ENCODE measurements around the gene ENG.

ENG gene

GRCh38 chr9:127854184-127854806, at the start of gene ENG:
Gene ENG (minus strand): TSS chr9:127854658. CDS start chr9:127854355, 303 bp downstream.
- Histone ChIP-seq H3K9ac (ENCODE audit: low read length) (no peak within 1 kb of the TSS), H3K36me3 (ENCODE audit: control insufficient read depth, insufficient read depth, low read length) (no peaks in the 10 kb centered on the region), H3K9me3 (ENCODE audit: control insufficient read depth, insufficient read depth, low read depth, low read length) (peaks cover 8% of the 10 kb centered on the region), H3K27me3 (ENCODE audit: control insufficient read depth, insufficient read depth, low read length) (no peaks in the 10 kb centered on the region), H3K4me1 (ENCODE audit: control insufficient read depth, insufficient read depth, low read length) (peaks cover 14% of the 10 kb centered on the region; the same call in 1 of the 2 replicates), H3K4me3 (ENCODE audit: low read depth, low read length) (no peak within 1 kb of the TSS; the same call in 1 of the 2 replicates), H3K27ac (ENCODE audit: low read depth, low read length) (no peak within 1 kb of the TSS)

GRCh38 chr9:127903557-127904475, 49.4 kb upstream of the ENG start:
- no peak overlapping the region for H3K27ac ChIP-seq (ENCODE audit: low read depth, low read length)

GRCh38 chr9:127899128-127899943, 44.9 kb upstream of the ENG start, which contains the start of gene ST6GALNAC6:
Gene ST6GALNAC6 (minus strand): TSS chr9:127899603. CDS start chr9:127897981, 1,622 bp downstream.
- H3K4me1 ChIP-seq (ENCODE audit: control insufficient read depth, insufficient read depth, low read length): peaks cover 41% of the 10 kb centered on the region
- no peaks in the 10 kb centered on the region for H3K9me3 ChIP-seq (ENCODE audit: control insufficient read depth, insufficient read depth, low read depth, low read length)
- peak within 1 kb of the TSS; percentile 93 for H3K4me3 ChIP-seq (ENCODE audit: low read depth, low read length)
- peak within 1 kb of the TSS; percentile 71 for H3K9ac ChIP-seq (ENCODE audit: low read length)
- peaks cover 4% of the 10 kb centered on the region; the same call in 1 of the 2 replicates for H3K27me3 ChIP-seq (ENCODE audit: control insufficient read depth, insufficient read depth, low read length)
- H3K27ac ChIP-seq (ENCODE audit: low read depth, low read length): no peak within 1 kb of the TSS; the same call in 1 of the 2 replicates
- peaks cover 23% of the 10 kb centered on the region for H3K36me3 ChIP-seq (ENCODE audit: control insufficient read depth, insufficient read depth, low read length)

More at GRCh38 chr9:127903557-127904475, 49.4 kb upstream of the ENG start:
- Histone ChIP-seq H3K9me3 (ENCODE audit: control insufficient read depth, insufficient read depth, low read depth, low read length) (no peaks in the 10 kb centered on the region), H3K4me3 (ENCODE audit: low read depth, low read length) (peak overlapping the region; percentile 9; the same call in 1 of the 2 replicates), H3K9ac (ENCODE audit: low read length) (no peak overlapping the region), H3K36me3 (ENCODE audit: control insufficient read depth, insufficient read depth, low read length) (no peaks in the 10 kb centered on the region; the same call in 1 of the 2 replicates), H3K4me1 (ENCODE audit: control insufficient read depth, insufficient read depth, low read length) (peaks cover 40% of the 10 kb centered on the region), H3K27me3 (ENCODE audit: control insufficient read depth, insufficient read depth, low read length) (peaks cover 4% of the 10 kb centered on the region; the same call in 1 of the 2 replicates)

- Histone ChIP-seq H3K9ac (ENCODE audit: low read length) (peak overlapping the region; percentile 71), H3K27ac (ENCODE audit: low read depth, low read length) (no peak overlapping the region; the same call in 1 of the 2 replicates), H3K4me1 (ENCODE audit: control insufficient read depth, insufficient read depth, low read length) (peaks cover 33% of the 10 kb centered on the region), H3K36me3 (ENCODE audit: control insufficient read depth, insufficient read depth, low read length) (peaks cover 31% of the 10 kb centered on the region), H3K4me3 (ENCODE audit: low read depth, low read length) (peak overlapping the region; percentile 93), H3K27me3 (ENCODE audit: control insufficient read depth, insufficient read depth, low read length) (peaks cover 4% of the 10 kb centered on the region; the same call in 1 of the 2 replicates), H3K9me3 (ENCODE audit: control insufficient read depth, insufficient read depth, low read depth, low read length) (peaks cover 3% of the 10 kb centered on the region; the same call in 1 of the 2 replicates)
Measured at GRCh38 chr9:127898433-127899127, 44.1 kb upstream of the ENG start.

- Histone ChIP-seq H3K36me3 (ENCODE audit: control insufficient read depth, insufficient read depth, low read length) (peaks cover 44% of the 10 kb centered on the region), H3K9me3 (ENCODE audit: control insufficient read depth, insufficient read depth, low read depth, low read length) (peaks cover 8% of the 10 kb centered on the region; the same call in 1 of the 2 replicates), H3K27ac (ENCODE audit: low read depth, low read length) (no peak overlapping the region), H3K9ac (ENCODE audit: low read length) (peak overlapping the region; percentile 30), H3K4me1 (ENCODE audit: control insufficient read depth, insufficient read depth, low read length) (peaks cover 27% of the 10 kb centered on the region), H3K4me3 (ENCODE audit: low read depth, low read length) (peak overlapping the region; percentile 37), H3K27me3 (ENCODE audit: control insufficient read depth, insufficient read depth, low read length) (peaks cover 4% of the 10 kb centered on the region; the same call in 1 of the 2 replicates)
Measured at GRCh38 chr9:127897193-127897692, 42.8 kb upstream of the ENG start.

- no peak overlapping the region for H3K27ac ChIP-seq (ENCODE audit: low read depth, low read length)
- H3K9me3 ChIP-seq (ENCODE audit: control insufficient read depth, insufficient read depth, low read depth, low read length): peaks cover 8% of the 10 kb centered on the region; the same call in 1 of the 2 replicates
- peak overlapping the region; percentile 30 for H3K9ac ChIP-seq (ENCODE audit: low read length)
- H3K4me3 ChIP-seq (ENCODE audit: low read depth, low read length): peak overlapping the region; percentile 37
- H3K36me3 ChIP-seq (ENCODE audit: control insufficient read depth, insufficient read depth, low read length): peaks cover 48% of the 10 kb centered on the region
- peaks cover 27% of the 10 kb centered on the region for H3K4me1 ChIP-seq (ENCODE audit: control insufficient read depth, insufficient read depth, low read length)
- H3K27me3 ChIP-seq (ENCODE audit: control insufficient read depth, insufficient read depth, low read length): peaks cover 4% of the 10 kb centered on the region; the same call in 1 of the 2 replicates
Measured at GRCh38 chr9:127896395-127897192, 42.1 kb upstream of the ENG start.

GRCh38 chr9:127895811-127896210, 41.4 kb upstream of the ENG start:
- peak overlapping the region; percentile 7 for H3K9ac ChIP-seq (ENCODE audit: low read length)
- H3K4me3 ChIP-seq (ENCODE audit: low read depth, low read length): no peak overlapping the region
- H3K27ac ChIP-seq (ENCODE audit: low read depth, low read length): no peak overlapping the region
- H3K36me3 ChIP-seq (ENCODE audit: control insufficient read depth, insufficient read depth, low read length): peaks cover 51% of the 10 kb centered on the region
- peaks cover 24% of the 10 kb centered on the region for H3K4me1 ChIP-seq (ENCODE audit: control insufficient read depth, insufficient read depth, low read length)
- H3K9me3 ChIP-seq (ENCODE audit: control insufficient read depth, insufficient read depth, low read depth, low read length): peaks cover 8% of the 10 kb centered on the region; the same call in 1 of the 2 replicates
- peaks cover 4% of the 10 kb centered on the region; the same call in 1 of the 2 replicates for H3K27me3 ChIP-seq (ENCODE audit: control insufficient read depth, insufficient read depth, low read length)

- Histone ChIP-seq H3K36me3 (ENCODE audit: control insufficient read depth, insufficient read depth, low read length) (peaks cover 65% of the 10 kb centered on the region), H3K4me1 (ENCODE audit: control insufficient read depth, insufficient read depth, low read length) (peaks cover 16% of the 10 kb centered on the region), H3K27ac (ENCODE audit: low read depth, low read length) (no peak overlapping the region), H3K27me3 (ENCODE audit: control insufficient read depth, insufficient read depth, low read length) (no peaks in the 10 kb centered on the region), H3K9me3 (ENCODE audit: control insufficient read depth, insufficient read depth, low read depth, low read length) (peaks cover 8% of the 10 kb centered on the region; the same call in 1 of the 2 replicates), H3K4me3 (ENCODE audit: low read depth, low read length) (no peak overlapping the region), H3K9ac (ENCODE audit: low read length) (no peak overlapping the region)
Measured at GRCh38 chr9:127893392-127893791, 38.9 kb upstream of the ENG start.

GRCh38 chr9:127892831-127893230, 38.4 kb upstream of the ENG start:
- Histone ChIP-seq H3K9ac (ENCODE audit: low read length) (no peak overlapping the region), H3K27me3 (ENCODE audit: control insufficient read depth, insufficient read depth, low read length) (no peaks in the 10 kb centered on the region), H3K4me3 (ENCODE audit: low read depth, low read length) (no peak overlapping the region), H3K9me3 (ENCODE audit: control insufficient read depth, insufficient read depth, low read depth, low read length) (peaks cover 8% of the 10 kb centered on the region; the same call in 1 of the 2 replicates), H3K4me1 (ENCODE audit: control insufficient read depth, insufficient read depth, low read length) (peaks cover 16% of the 10 kb centered on the region), H3K27ac (ENCODE audit: low read depth, low read length) (no peak overlapping the region), H3K36me3 (ENCODE audit: control insufficient read depth, insufficient read depth, low read length) (peaks cover 67% of the 10 kb centered on the region)
